Measurements from ENCODE around the gene OR2G3. TPM values are rescaled to one million over a fixed set of nuclear protein-coding genes. Genes with fewer than 3 reads are reported as not detected.

Gene OR2G3
- total RNA-seq (not detected), polyA plus RNA-seq (not detected)
- long read RNA-seq, donor 1 = 0 reads
- long read RNA-seq, donor 2 = 0 reads
- long read RNA-seq, donor 3 = 0 reads
- long read RNA-seq, donor 4 = 0 reads

- Histone ChIP-seq H3K4me3 (ENCODE audit: low read length) (no peak within 1 kb of the TSS), H3K27ac (ENCODE audit: low read length) (no peak within 1 kb of the TSS), H3K4me1 (ENCODE audit: control insufficient read depth, insufficient read depth, low read length) (no peaks in the 10 kb centered on the region), H3K27me3 (ENCODE audit: control insufficient read depth, insufficient read depth) (no peaks in the 10 kb centered on the region), H3K9me3 (ENCODE audit: control insufficient read depth, low read length) (no peaks in the 10 kb centered on the region)
- WGBS = 73% methylated on average over 2 of the region's 2 CpGs
- intact Hi-C loops (cut with DNase I) = no loop called here
- ATAC-seq = no peak
- no peak for DNase-seq
Measured at GRCh38 chr1:247605286-247605685, at the start of gene OR2G3. Gene OR2G3, plus strand, starts transcription at chr1:247605586. Its CDS starts 0 bp downstream, at chr1:247605586.

GRCh38 chr1:247557926-247558674, 47.3 kb upstream of the OR2G3 start:
- H3K9me3 ChIP-seq (ENCODE audit: control insufficient read depth, low read length) = no peaks in the 10 kb centered on the region
- H3K27me3 ChIP-seq (ENCODE audit: control insufficient read depth, insufficient read depth) = no peaks in the 10 kb centered on the region
- H3K27ac ChIP-seq (ENCODE audit: low read length) = no peak overlapping the region
- no peaks in the 10 kb centered on the region for H3K4me1 ChIP-seq (ENCODE audit: control insufficient read depth, insufficient read depth, low read length)
- no peak for ATAC-seq
- WGBS = 56% methylated on average over 2 of the region's 2 CpGs
- intact Hi-C loops (cut with DNase I) = no loop called here
- H3K4me3 ChIP-seq (ENCODE audit: low read length) = no peak overlapping the region
- no peak for DNase-seq

GRCh38 chr1:247561711-247562110, 43.7 kb upstream of the OR2G3 start:
- no peak overlapping the region for H3K27ac ChIP-seq (ENCODE audit: low read length)
- no peak overlapping the region for H3K4me3 ChIP-seq (ENCODE audit: low read length)
- no peak for DNase-seq
- no peaks in the 10 kb centered on the region for H3K27me3 ChIP-seq (ENCODE audit: control insufficient read depth, insufficient read depth)
- no peaks in the 10 kb centered on the region for H3K4me1 ChIP-seq (ENCODE audit: control insufficient read depth, insufficient read depth, low read length)
- H3K9me3 ChIP-seq (ENCODE audit: control insufficient read depth, low read length) = no peaks in the 10 kb centered on the region
- intact Hi-C loops (cut with DNase I) = no loop called here
- WGBS = 68% methylated on average over 10 of the region's 10 CpGs
- no peak for ATAC-seq

GRCh38 chr1:247562198-247562597, 43.2 kb upstream of the OR2G3 start:
- Histone ChIP-seq H3K27ac (ENCODE audit: low read length) (no peak overlapping the region), H3K4me1 (ENCODE audit: control insufficient read depth, insufficient read depth, low read length) (no peaks in the 10 kb centered on the region), H3K9me3 (ENCODE audit: control insufficient read depth, low read length) (no peaks in the 10 kb centered on the region), H3K4me3 (ENCODE audit: low read length) (no peak overlapping the region), H3K27me3 (ENCODE audit: control insufficient read depth, insufficient read depth) (no peaks in the 10 kb centered on the region)
- intact Hi-C loops (cut with DNase I) = no loop called here
- 61% methylated on average over 9 of the region's 9 CpGs for WGBS
- DNase-seq (no peak), ATAC-seq (no peak)

- DNase-seq = no peak
- no peaks in the 10 kb centered on the region for H3K27me3 ChIP-seq (ENCODE audit: control insufficient read depth, insufficient read depth)
- WGBS = 56% methylated on average over 1 of the region's 1 CpG
- no peak overlapping the region for H3K27ac ChIP-seq (ENCODE audit: low read length)
- no peak for ATAC-seq
- H3K9me3 ChIP-seq (ENCODE audit: control insufficient read depth, low read length) = no peaks in the 10 kb centered on the region
- H3K4me3 ChIP-seq (ENCODE audit: low read length) = no peak overlapping the region
- no peaks in the 10 kb centered on the region for H3K4me1 ChIP-seq (ENCODE audit: control insufficient read depth, insufficient read depth, low read length)
- intact Hi-C loops (cut with DNase I) = no loop called here
Measured at GRCh38 chr1:247574236-247574635, 31.1 kb upstream of the OR2G3 start.

GRCh38 chr1:247574664-247575063, 30.7 kb upstream of the OR2G3 start:
- H3K4me3 ChIP-seq (ENCODE audit: low read length) = no peak overlapping the region
- no peak for ATAC-seq
- no peak for DNase-seq
- intact Hi-C loops (cut with DNase I) = no loop called here
- no peak overlapping the region for H3K27ac ChIP-seq (ENCODE audit: low read length)
- no peaks in the 10 kb centered on the region for H3K4me1 ChIP-seq (ENCODE audit: control insufficient read depth, insufficient read depth, low read length)
- H3K27me3 ChIP-seq (ENCODE audit: control insufficient read depth, insufficient read depth) = no peaks in the 10 kb centered on the region
- no peaks in the 10 kb centered on the region for H3K9me3 ChIP-seq (ENCODE audit: control insufficient read depth, low read length)

GRCh38 chr1:247576514-247576913, 28.9 kb upstream of the OR2G3 start:
- no peaks in the 10 kb centered on the region for H3K9me3 ChIP-seq (ENCODE audit: control insufficient read depth, low read length)
- H3K27ac ChIP-seq (ENCODE audit: low read length) = no peak overlapping the region
- ATAC-seq (no peak), DNase-seq (no peak)
- H3K4me1 ChIP-seq (ENCODE audit: control insufficient read depth, insufficient read depth, low read length) = no peaks in the 10 kb centered on the region
- no peak overlapping the region for H3K4me3 ChIP-seq (ENCODE audit: low read length)
- H3K27me3 ChIP-seq (ENCODE audit: control insufficient read depth, insufficient read depth) = no peaks in the 10 kb centered on the region
- 48% methylated on average over 3 of the region's 3 CpGs for WGBS
- intact Hi-C loops (cut with DNase I) = no loop called here

GRCh38 chr1:247578946-247579460, 26.4 kb upstream of the OR2G3 start:
- no peak for ATAC-seq

GRCh38 chr1:247588060-247588459, 17.3 kb upstream of the OR2G3 start, which contains the start of gene OR2G2:
Gene OR2G2, plus strand, starts transcription at chr1:247588360. Its CDS starts 0 bp downstream, at chr1:247588360.
- Histone ChIP-seq H3K9me3 (ENCODE audit: control insufficient read depth, low read length) (no peaks in the 10 kb centered on the region), H3K4me3 (ENCODE audit: low read length) (no peak within 1 kb of the TSS), H3K4me1 (ENCODE audit: control insufficient read depth, insufficient read depth, low read length) (no peaks in the 10 kb centered on the region), H3K27me3 (ENCODE audit: control insufficient read depth, insufficient read depth) (no peaks in the 10 kb centered on the region), H3K27ac (ENCODE audit: low read length) (no peak within 1 kb of the TSS)
- no peak for DNase-seq
- ATAC-seq = no peak
- intact Hi-C loops (cut with DNase I) = no loop called here
- 83% methylated on average over 2 of the region's 2 CpGs for WGBS

More at GRCh38 chr1:247578946-247579460, 26.4 kb upstream of the OR2G3 start:
- no peaks in the 10 kb centered on the region for H3K27me3 ChIP-seq (ENCODE audit: control insufficient read depth, insufficient read depth)
- no peak overlapping the region for H3K4me3 ChIP-seq (ENCODE audit: low read length)
- intact Hi-C loops (cut with DNase I) = no loop called here
- H3K4me1 ChIP-seq (ENCODE audit: control insufficient read depth, insufficient read depth, low read length) = no peaks in the 10 kb centered on the region
- no peaks in the 10 kb centered on the region for H3K9me3 ChIP-seq (ENCODE audit: control insufficient read depth, low read length)
- H3K27ac ChIP-seq (ENCODE audit: low read length) = no peak overlapping the region
- DNase-seq = no peak
- WGBS = 80% methylated on average over 5 of the region's 5 CpGs

GRCh38 chr1:247613405-247613804, 8.0 kb downstream of the OR2G3 start:
- WGBS = 66% methylated on average over 1 of the region's 1 CpG
- no peaks in the 10 kb centered on the region for H3K9me3 ChIP-seq (ENCODE audit: control insufficient read depth, low read length)
- no peaks in the 10 kb centered on the region for H3K27me3 ChIP-seq (ENCODE audit: control insufficient read depth, insufficient read depth)
- DNase-seq = no peak
- H3K4me3 ChIP-seq (ENCODE audit: low read length) = no peak overlapping the region
- H3K27ac ChIP-seq (ENCODE audit: low read length) = no peak overlapping the region
- ATAC-seq = no peak
- intact Hi-C loops (cut with DNase I) = no loop called here
- H3K4me1 ChIP-seq (ENCODE audit: control insufficient read depth, insufficient read depth, low read length) = no peaks in the 10 kb centered on the region

- no peak overlapping the region for H3K4me3 ChIP-seq (ENCODE audit: low read length)
- no peaks in the 10 kb centered on the region for H3K27me3 ChIP-seq (ENCODE audit: control insufficient read depth, insufficient read depth)
- H3K27ac ChIP-seq (ENCODE audit: low read length) = no peak overlapping the region
- H3K4me1 ChIP-seq (ENCODE audit: control insufficient read depth, insufficient read depth, low read length) = no peaks in the 10 kb centered on the region
- no peaks in the 10 kb centered on the region for H3K9me3 ChIP-seq (ENCODE audit: control insufficient read depth, low read length)
- DNase-seq (no peak), ATAC-seq (no peak)
- 77% methylated on average over 5 of the region's 5 CpGs for WGBS
- intact Hi-C loops (cut with DNase I) = no loop called here
Measured at GRCh38 chr1:247614625-247615024, 9.2 kb downstream of the OR2G3 start.

Measured in right cardiac atrium (tissue), 5 donors.